ENCODE data around the gene PCDH15. TPM values are rescaled to one million over a fixed set of nuclear protein-coding genes. Genes with fewer than 3 reads are reported as not detected.

The PCDH15 gene
- total and polyA plus RNA-seq, 4 donors, result 0.03 to 16.9 (median 0.88) TPM

- H3K4me3 ChIP-seq, result no peak overlapping the region
- no peak for DNase-seq
- no peaks in the 10 kb centered on the region for H3K9me3 ChIP-seq (ENCODE audit: control insufficient read depth in 4 of 4, insufficient read depth in 3 of 4, low read length in 3 of 4)
These were observed 241.5 kb downstream of the PCDH15 start for GRCh38 chr10:54559498-54559897.

DNA sequence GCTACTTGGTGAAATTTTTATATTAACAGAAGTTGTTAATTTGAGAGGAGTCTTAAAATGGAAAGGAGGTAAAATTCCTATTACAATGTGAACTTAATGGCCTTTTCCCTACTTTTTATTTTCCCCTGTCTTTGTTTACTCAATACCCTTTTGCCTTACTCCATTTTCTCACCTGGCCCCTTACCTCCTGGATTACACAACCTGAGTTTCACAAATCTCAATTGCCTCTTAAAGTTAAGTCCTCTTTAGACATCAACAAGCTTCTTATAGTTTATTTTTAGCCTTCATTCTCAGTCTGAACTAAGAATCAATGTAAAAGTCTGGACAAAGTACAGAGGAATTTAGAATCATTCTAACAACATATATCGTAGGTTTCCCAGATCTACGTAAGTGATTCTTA, 247.0 kb downstream of the PCDH15 start:
- DNase-seq, result peak in 2 of 3 donors; percentile 7 to 54

More at GRCh38 chr10:54559498-54559897, 241.5 kb downstream of the PCDH15 start:
- Histone ChIP-seq H3K27me3 (ENCODE audit: control insufficient read depth in 3 of 3, insufficient read depth in 3 of 3, low read length in 2 of 3) (no peaks in the 10 kb centered on the region), H3K27ac (ENCODE audit: low read depth in 1 of 2, low read length in 1 of 2) (no peak overlapping the region), H3K9ac (ENCODE audit: insufficient read depth in 1 of 2, low read length in 2 of 2) (no peak overlapping the region), H3K36me3 (ENCODE audit: control insufficient read depth in 4 of 4, insufficient read depth in 4 of 4, low read length in 4 of 4) (no peaks in the 10 kb centered on the region), H3K4me1 (ENCODE audit: control insufficient read depth in 5 of 5, insufficient read depth in 5 of 5, low read length in 5 of 5) (no peaks in the 10 kb centered on the region)
- ATAC-seq (ENCODE audit: insufficient read depth, low FRiP score), result no peak
- no peak for TF ChIP-seq CTCF (IDR thresholded peaks at IDR 0.05; ENCODE audit: control extremely low read depth, extremely low read depth)

DNA sequence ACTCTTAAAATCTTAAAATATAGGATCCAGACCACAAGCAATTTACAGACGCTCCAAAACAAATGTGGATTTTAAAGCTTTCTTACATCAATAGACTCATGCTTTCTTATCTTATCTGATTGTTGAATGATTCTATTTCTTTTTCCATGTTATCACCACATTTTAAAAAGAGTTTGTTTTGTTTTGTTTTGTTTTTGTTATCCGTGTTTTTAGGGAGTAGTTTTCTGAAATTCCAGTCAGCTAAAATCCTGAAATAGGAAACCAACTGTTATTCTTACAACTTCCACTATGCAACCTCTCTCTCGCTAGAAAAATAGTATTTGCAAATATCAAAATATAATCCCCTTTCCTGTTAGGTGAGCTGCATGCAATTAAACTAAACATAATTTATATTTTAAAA, 251.0 kb downstream of the PCDH15 start:
- Histone ChIP-seq H3K36me3 (ENCODE audit: control insufficient read depth in 4 of 4, insufficient read depth in 4 of 4, low read length in 4 of 4) (no peaks in the 10 kb centered on the region), H3K9ac (ENCODE audit: insufficient read depth in 1 of 2, low read length in 2 of 2) (no peak overlapping the region), H3K27ac (ENCODE audit: low read depth in 1 of 2, low read length in 1 of 2) (no peak overlapping the region), H3K4me1 (ENCODE audit: control insufficient read depth in 5 of 5, insufficient read depth in 5 of 5, low read length in 5 of 5) (no peaks in the 10 kb centered on the region), H3K27me3 (ENCODE audit: control insufficient read depth in 3 of 3, insufficient read depth in 3 of 3, low read length in 2 of 3) (no peaks in the 10 kb centered on the region), H3K4me3 (no peak overlapping the region), H3K9me3 (ENCODE audit: control insufficient read depth in 4 of 4, insufficient read depth in 3 of 4, low read length in 3 of 4) (no peaks in the 10 kb centered on the region)
- DNase-seq (no peak), ATAC-seq (ENCODE audit: insufficient read depth, low FRiP score) (no peak)
- TF ChIP-seq CTCF (IDR thresholded peaks at IDR 0.05; ENCODE audit: control extremely low read depth, extremely low read depth), result no peak
- WGBS, 2 donors, result 44 to 50% methylated on average over 3 of the region's 3 CpGs

More for the DNA sequence above, 247.0 kb downstream of the PCDH15 start:
- no peak for TF ChIP-seq CTCF (IDR thresholded peaks at IDR 0.05; ENCODE audit: control extremely low read depth, extremely low read depth)
- no peaks in the 10 kb centered on the region for H3K9me3 ChIP-seq (ENCODE audit: control insufficient read depth in 4 of 4, insufficient read depth in 3 of 4, low read length in 3 of 4)
- no peak overlapping the region for H3K9ac ChIP-seq (ENCODE audit: insufficient read depth in 1 of 2, low read length in 2 of 2)
- ATAC-seq (ENCODE audit: insufficient read depth, low FRiP score), result no peak
- H3K27me3 ChIP-seq (ENCODE audit: control insufficient read depth in 3 of 3, insufficient read depth in 3 of 3, low read length in 2 of 3), result no peaks in the 10 kb centered on the region
- no peak overlapping the region for H3K27ac ChIP-seq (ENCODE audit: low read depth in 1 of 2, low read length in 1 of 2)
- no peaks in the 10 kb centered on the region for H3K4me1 ChIP-seq (ENCODE audit: control insufficient read depth in 5 of 5, insufficient read depth in 5 of 5, low read length in 5 of 5)
- WGBS, 2 donors, result 74 to 83% methylated on average over 2 of the region's 2 CpGs
- H3K4me3 ChIP-seq, result no peak overlapping the region
- H3K36me3 ChIP-seq (ENCODE audit: control insufficient read depth in 4 of 4, insufficient read depth in 4 of 4, low read length in 4 of 4), result no peaks in the 10 kb centered on the region

GRCh38 chr10:54531296-54531695, 269.7 kb downstream of the PCDH15 start:
- ATAC-seq (ENCODE audit: insufficient read depth, low FRiP score) (no peak), DNase-seq (no peak)
- Histone ChIP-seq H3K4me3 (no peak overlapping the region), H3K4me1 (ENCODE audit: control insufficient read depth in 5 of 5, insufficient read depth in 5 of 5, low read length in 5 of 5) (peaks cover 0 to 2% (median 0%) of the 10 kb centered on the region in 5 donors), H3K36me3 (ENCODE audit: control insufficient read depth in 4 of 4, insufficient read depth in 4 of 4, low read length in 4 of 4) (no peaks in the 10 kb centered on the region), H3K9ac (ENCODE audit: insufficient read depth in 1 of 2, low read length in 2 of 2) (no peak overlapping the region), H3K27ac (ENCODE audit: low read depth in 1 of 2, low read length in 1 of 2) (no peak overlapping the region), H3K9me3 (ENCODE audit: control insufficient read depth in 4 of 4, insufficient read depth in 3 of 4, low read length in 3 of 4) (no peaks in the 10 kb centered on the region), H3K27me3 (ENCODE audit: control insufficient read depth in 3 of 3, insufficient read depth in 3 of 3, low read length in 2 of 3) (no peaks in the 10 kb centered on the region)
- 88 to 90% methylated on average over 3 of the region's 3 CpGs for WGBS, 2 donors
- no peak for TF ChIP-seq CTCF (IDR thresholded peaks at IDR 0.05; ENCODE audit: control extremely low read depth, extremely low read depth)

All from lung (tissue), 12 donors.